Skin of body (tissue), 2 donors: Measurements from ENCODE around the gene VRK2. TPM values are rescaled to one million over a fixed set of nuclear protein-coding genes. Genes with fewer than 3 reads are reported as not detected.
A peak's percentile ranks its signal among the peaks of the same experiment; 100 is the strongest.

Experiments used
- DNase-seq: peaks from one replicate; lab custom pipeline; 2025; lab: John Stamatoyannopoulos, UW
- total RNA-seq: library from RNA; depleted of rRNA; stranded (reverse); fragments of >200 nt; gene quantifications from one replicate; pipeline ENCODE4 v1.2.3, GENCODE V29; 2014

VRK2 gene
- 15.2 TPM for total RNA-seq

DNA sequence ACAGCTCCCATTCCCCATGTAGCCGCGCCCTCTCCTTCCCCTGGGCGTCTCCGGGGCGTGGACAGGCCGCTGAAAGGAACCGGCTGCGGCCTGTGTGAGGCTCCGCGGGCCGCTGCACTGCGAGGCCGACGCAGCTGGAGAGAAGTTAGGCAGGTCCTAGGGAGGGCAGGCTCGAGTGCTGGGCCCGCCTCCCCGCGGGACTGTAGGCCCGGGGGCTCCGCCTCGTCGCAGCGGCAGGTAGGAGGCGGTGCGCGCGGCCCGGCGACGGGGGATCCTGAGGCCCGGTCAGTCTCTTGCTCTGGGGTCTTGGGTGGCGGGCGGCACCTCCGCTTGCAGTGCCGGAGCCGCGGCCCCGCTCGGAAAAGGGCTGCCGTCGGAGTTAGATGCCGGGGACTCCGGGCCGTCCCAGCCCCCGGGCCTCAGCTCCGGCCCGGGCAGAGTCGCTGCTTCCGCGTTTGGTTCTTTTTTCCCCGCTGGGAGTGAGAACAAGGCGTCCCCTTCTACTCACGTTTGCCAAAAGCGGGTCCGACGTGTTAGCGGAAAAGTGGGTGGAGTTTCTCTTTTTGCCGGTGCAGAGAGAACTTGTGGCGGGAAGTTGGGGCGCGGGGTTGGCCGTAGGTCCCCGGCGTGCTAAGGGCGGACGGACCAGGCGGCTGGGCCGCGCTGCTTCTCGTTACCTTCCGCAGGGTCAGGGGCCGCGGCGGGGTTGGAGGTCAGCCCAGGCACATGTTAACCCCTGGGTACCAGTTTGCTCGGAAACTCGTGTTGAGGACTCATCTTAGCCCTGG lies at the start of gene VRK2:
TSS of gene VRK2 (plus strand) at position 222 of the 788 bp plus-strand sequence. CDS start 2,026 bp downstream, outside the sequence.
- DNase-seq, result peak; percentile 80

DNA sequence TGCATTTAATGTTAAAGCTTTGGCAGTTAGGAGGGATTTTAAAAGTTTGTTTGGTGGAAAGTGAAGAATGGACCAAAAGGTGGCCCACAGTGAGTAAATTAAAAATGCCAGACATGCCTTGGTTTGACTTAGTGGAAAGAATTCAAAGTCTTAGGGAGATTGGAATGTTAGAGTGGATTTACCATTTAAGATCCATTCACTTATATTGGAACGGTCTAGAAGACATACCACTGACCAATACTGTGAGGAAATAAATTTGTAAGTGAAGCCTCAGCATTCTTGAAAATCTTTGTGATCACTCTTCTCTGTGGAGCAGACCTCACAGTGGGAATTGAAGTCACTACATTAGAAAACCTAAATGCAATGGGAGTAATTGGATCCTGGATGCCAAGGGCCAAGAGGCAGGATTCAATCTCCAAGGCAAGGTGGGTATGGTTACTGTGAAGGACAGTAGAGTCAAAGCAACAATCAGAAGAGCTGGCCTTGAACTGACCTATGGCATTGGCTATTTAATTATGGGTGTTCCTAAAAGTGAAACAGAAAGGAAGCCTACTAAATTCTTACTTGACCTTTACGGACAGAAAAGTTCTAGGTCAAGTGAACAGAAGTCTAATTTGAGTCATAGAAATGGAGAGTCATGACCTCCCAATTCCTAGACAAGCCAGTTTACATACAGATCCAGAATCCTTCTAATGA lies 40.2 kb upstream of the VRK2 start:
- DNase-seq, result no peak

DNA sequence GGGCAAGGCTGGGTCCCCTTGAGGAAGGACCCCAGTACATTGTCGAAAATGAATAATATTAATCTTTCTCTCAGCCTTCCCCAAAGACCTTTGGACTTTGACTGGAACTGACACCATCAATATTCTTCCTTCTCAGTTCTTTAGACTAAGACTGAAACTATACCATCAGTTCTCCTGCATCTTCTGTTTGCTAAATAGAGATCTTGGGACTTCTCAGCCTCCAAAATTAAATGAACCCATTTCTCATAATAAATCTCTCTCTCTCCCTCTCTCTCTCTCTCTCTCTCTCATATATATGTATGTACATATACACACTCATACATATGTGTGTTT lies 39.7 kb upstream of the VRK2 start:
- no peak for DNase-seq

DNA sequence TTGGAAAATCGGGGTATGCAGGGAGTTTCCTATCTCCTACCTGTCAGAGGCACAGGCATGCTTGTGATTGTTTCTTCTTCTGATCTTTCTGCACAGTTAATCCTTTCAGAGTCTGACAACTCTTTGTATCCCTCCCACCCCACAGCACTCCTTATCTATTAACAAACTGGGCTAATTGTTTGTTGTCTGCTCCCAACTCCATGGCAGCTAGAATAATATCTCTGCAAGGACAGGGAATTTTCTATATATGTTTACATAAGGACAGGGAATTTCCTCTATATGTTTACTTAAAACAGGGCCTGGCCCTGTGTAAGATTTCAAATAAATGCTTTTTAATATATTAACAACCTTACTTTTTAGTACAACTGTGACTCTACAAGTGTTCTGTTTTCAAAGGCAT lies 36.0 kb upstream of the VRK2 start:
- no peak for DNase-seq

DNA sequence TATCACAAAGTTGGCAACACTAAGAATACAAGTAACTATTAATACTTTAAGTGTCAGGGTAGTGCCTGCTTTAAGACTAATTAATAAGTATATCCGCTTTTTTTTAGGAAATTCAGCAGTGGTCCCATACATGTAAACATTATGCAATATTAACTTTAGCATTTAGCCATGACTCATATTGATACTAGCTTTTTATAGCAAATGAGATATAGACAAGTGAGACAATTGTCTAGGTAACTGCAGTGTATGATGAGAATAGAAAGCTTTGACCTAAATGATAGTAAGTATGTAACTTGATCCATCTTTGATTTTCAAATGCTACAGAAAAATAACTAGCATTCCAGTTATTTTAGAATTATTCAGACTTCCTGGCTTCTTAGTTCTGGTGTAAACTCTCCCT lies 27.4 kb upstream of the VRK2 start:
- no peak for DNase-seq

DNA sequence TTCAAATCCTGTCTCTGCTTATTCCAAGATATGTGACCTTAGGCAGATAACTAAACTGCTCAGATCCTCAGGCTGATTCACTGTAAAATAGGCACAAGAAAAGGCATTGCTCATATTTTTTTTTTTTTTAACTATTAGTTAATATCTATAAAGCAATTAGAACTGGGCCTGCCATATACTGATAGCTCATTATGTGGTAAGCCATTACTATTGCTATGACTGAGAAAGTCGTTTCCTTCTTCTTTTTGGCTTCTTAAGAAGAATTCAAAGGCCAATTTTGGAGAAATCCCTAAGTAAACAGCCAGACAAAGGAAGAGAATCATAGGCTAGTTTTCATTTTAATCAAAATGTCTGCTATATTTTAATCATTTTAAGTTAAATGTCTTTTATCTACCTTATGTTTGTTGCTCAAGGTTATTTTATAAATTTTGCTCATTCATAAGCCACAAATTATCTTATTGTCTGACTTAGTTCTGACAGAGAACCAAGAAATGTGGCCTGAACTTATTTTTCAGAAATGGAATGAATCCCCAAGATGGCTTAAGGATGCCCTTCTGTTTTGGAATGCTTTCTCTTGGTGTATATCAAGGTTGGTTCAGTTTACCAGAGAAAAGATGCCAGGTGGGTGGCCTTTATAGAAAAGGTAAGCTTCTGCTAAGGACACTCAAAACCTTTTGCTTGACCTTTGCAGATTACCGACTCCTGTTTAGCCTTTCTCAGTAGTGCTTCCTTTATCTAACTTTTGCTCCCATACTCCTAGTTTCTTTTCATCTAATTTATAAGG lies 21.3 kb upstream of the VRK2 start:
- no peak for DNase-seq

DNA sequence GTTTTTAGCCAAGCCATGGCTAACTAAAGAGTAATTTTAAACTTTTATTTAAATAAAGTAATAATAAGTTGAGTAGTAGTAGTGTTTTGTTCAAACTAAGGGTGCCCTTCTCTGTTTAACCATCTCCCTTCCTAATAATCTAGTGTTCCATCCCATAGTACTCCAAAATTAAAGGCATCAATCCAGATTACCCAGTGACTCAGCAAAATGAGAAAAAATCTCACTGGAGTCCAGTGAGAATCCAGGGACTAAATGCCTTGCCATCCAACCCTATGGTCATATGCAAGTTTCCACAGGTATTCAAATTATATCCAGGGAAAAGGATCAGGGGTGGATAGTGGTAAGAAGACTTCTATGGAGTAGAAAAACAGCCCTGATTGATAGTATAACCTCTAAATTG lies 19.6 kb upstream of the VRK2 start:
- no peak for DNase-seq

DNA sequence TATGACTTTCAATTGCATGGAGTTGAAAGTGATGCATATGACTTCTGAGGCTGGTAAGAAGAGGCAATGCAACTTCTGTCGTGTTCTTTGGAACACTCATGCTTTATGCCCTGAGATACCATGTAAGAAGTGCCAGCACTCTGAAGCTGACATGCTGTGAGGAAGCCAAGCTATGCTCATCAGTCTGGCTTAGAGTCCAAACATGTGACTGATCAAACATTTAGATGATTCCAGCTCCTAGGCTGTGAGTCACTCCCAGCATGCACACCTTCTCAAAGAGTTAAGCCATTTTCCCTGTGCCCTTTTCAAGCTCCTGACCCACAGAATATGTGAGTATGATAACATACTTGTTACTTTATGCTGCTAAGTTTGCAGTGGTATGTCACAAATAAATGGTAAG lies 15.8 kb upstream of the VRK2 start:
- DNase-seq, result no peak

DNA sequence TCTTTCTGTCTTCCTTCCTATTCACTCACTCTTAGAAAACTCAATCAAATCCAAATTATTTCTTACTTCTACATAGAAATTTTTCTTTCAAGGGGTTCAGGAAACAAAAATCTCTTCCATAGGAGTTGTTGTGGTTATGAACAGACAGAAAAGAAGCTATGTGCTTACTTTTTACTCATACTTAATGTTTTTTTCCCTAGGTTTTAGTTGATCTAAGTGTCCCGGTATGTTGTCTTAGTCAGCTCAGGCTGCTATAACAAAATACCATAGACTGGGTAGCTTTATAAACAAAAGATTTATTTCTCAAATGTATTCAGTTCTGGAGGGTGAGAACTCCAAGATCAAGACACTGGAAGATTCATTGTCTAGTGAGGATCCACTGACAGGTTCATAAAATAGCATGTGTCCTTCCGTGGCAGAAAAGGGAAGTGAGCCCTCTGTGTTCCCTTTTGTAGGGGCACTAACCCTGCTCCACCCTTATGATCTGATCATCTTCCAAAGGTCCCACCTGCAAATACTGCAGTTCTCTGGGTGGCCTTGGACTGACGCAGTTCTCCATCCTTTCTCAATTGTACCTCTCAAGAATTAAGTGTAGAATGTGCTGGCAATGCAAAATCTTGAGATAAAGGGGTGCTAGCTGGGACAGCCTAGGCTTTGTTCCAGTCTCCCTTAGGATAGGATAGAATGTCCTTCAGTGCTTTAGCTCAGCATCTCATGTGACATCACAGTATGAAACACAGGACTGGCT lies 14.4 kb upstream of the VRK2 start:
- no peak for DNase-seq

DNA sequence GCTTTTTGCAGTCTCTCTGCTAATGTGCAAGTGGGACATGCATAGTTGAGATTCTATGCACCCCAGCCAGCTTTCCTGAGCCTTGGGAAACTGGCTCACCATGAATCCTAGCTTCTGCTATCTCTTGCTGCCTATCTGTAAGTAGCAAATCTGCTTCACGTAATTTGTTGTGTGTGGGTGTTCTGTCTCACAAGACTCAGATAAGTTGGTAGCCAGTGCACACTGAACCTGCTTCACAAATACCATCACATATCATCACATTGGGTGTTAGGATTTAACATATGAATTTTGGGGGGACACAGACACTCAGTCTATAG lies 13.9 kb upstream of the VRK2 start:
- no peak for DNase-seq

DNA sequence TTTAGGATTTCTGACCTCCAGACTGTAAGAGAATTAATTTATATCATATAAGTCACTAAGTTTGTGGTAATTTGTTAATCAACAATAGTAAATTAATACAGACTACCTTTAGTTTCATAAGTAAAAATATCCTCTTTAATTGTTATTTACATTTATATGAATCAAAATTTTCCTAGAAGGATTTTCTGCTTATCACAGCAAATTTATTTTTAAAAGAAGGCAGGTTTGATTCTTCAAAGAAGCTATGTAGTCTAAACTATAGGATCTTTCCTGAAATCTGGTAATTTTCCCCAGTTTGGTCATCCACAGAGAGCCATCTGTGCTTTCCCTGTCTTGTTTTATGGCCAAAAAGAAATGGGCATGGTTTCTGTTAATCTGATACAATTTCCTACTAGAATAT lies 13.1 kb upstream of the VRK2 start:
- no peak for DNase-seq

DNA sequence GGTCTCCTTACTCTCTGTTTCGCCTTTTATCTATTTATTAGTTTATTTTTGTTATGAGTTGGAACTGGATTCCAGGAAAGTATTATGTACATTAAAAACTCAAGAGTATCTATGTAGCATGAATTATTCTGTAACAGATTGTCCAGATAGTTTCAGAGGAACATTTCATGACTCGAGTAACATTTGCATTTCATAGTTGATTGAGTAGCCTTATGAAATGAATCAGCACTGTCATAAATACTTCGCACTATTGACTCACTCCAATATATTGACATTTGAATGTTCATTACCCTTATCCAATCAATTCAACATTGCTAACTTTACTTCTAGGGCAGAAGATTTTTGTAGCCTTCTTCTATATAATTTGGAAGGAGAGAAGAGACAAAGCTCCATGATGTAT lies 11.3 kb upstream of the VRK2 start:
- DNase-seq, result no peak

DNA sequence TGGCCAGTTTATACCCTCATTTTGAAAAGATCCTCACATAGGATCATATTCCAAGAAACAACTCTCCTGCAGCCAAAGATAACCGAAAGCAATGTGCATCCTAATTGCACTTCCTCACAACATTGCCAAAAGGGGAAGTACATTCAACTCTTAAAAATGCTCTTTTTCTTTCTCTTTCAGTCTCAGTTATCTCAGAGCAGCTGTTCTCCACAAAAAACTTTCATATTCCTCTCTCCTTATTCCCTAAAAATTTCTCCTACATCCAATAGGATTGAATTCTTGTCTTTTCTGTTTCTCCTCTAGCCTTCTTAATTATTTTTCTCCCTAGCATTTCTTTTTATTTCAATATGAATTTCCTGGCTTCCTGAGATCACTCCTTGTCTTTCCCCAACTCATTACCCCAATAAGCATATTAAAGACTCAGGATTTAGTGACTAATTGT lies 7.4 kb upstream of the VRK2 start:
- no peak for DNase-seq

DNA sequence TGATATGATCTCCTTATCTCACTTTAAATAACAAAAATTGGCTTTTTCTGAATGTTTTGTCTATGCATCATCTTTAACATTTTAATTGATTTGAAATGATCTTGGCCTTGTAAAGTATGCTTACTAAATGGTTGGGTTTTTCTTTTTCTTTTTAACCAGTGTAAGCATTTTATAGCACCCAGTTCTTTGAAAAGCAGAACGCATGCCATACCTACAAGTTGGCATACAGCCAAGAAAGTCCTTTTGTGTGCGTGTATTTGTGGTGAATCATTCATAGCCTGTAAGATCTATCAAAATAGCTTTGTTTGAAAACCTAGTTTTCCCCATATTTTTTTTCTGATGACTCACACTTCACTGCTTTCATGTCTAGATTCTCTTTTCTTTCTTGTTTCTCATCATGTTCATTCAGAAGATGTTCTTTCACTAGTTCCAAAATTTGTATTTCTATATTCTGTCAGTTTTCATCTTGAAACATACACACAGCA lies 4.1 kb upstream of the VRK2 start:
- DNase-seq, result no peak

DNA sequence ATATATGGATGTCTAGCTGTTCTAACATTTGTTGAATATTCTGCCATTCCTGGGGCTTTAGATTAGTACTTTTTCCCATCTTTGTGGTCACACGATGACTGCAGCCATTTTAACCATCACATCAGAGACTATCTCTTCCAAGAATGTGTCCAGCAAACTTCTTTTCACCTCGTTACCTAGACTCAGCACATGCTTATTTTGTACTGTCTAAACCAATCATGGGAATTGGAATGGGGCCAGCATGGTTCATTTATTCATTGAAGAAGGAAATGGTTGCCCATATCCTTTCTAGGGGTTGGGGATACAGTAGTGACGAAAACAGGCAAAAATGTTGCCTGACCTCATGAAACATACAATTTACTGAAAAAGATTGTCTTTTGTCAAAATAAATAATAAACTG lies 2.5 kb upstream of the VRK2 start:
- no peak for DNase-seq

DNA sequence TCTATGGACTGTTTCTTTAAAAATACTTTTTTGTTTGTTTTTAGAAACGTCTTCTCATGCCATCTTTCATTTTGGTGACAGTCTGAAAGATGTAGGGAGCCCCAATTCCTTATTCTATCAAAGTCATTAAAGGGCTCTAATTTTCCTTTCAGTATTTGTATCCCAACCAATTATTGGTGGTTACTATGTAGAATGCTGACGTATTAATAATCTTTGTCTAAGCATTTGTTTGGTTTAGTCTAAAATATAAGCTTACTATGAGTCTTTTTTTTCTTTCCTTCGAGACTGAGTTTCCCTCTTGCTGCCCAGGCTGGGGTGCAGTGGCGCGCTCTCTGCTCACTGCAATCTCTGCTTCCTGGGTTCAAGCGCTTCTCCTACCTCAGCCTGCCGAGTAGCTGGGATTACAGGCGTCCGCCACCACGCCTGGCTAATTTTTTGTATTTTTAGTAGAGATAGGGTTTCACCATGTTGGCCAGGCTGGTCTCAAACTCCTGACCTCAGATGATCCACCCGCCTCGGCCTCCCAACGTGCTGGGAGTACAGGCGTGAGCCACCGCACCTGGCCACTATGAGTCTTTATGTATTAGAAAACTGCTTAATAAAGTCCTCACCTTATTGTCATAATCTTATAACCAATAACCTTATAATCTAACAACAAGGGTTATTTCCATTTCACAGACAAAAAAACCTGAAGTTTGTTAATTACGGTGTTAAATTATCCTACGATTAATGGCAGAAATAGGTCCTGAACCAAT lies 849 bp upstream of the VRK2 start:
- no peak for DNase-seq

DNA sequence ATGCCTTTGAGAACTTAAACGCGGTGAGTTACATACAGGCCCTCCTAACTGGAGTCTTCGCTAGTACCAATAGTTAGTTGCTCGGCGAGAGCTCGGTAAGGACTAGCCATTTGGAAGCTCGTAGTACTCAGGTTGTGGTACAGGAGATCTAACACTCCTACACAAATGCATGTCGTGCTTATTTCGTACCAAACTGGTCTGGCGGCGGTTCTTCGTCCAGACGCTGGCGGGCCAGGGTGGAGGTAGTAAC lies 346 bp upstream of the VRK2 start:
- DNase-seq, result peak; percentile 58

DNA sequence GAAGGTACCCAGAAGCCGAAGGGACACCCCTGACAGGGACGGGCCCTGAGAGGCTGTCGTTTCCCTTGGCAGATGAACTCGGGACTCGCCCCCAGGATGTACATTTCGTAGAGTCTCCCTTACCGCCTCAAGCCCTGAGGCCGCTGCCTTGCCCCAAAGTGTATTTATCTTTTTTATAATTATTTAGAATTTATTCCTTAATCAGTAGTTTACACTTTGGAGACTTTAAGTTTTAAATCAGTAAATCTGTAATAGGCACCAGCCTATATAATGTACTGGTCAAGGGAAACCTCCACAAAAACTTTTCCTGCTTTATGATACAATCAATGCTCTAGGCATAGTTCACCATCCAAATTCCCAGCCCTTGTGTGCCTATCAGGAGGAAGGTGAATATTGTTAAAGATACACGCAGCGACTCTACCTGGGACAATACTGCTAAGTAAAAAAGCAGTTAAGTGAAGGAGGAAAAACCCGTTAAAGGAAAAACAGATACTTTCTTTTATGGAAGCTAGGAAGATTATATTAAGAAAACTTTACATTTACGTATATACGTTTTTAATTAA lies 848 bp downstream of the VRK2 start:
- no peak for DNase-seq

DNA sequence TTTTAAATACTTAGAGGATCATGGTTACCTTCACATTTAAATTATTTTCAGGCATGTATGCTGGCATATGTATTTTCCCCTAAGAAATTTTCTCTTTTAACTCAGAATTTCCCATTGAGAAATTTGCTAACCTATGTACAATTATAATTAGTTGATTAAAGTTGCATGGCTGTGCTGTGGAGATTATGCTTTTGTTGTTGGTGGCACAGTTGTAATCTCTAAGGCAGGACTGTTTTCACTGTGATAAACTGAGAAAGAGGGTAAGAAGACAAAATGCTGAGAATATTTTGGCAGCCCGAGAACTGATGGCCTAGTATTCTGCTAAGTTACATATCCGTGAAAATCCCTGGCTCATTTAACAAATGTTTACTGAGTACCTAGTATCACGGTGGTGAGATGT lies 1.4 kb downstream of the VRK2 start:
- no peak for DNase-seq

DNA sequence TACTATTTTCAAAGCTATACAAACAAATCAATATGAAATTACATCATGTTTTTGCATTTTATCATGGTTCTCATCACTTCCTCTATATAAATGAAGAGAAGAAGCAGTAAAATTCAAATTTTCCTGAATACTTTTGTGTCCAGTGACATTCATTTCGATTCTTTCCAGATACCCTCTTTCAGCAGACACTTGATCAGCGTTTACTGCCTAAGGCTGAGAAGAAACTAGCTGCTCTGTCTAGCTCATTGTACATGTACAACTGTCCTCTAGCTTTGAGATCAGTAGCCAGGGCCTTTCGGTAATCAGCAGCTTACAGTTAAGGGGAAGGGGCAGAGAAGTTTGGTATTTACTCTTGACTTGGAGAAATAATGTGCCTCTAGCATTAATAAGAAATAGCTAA lies 4.8 kb downstream of the VRK2 start:
- DNase-seq, result no peak

DNA sequence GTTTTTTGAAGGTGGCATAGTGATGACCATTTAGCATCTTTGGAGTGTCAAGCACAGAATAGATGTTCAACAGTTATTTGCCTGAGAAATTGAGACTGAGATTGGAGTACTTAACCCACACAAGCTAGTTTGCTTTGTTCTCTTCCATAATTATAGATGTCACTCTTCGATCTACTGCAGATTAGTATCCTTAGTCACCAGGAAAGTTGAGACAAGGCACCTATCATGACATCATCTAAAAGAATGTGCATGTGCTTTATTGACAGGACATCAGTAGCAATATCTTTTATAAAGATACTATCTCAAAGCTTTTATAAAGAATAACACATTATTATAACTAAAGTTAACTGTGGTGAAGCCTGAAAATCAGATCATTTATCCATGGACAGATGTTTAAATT lies 6.4 kb downstream of the VRK2 start:
- no peak for DNase-seq
